Measurements from ENCODE around the gene ACVR1. TPM values are rescaled to one million over a fixed set of nuclear protein-coding genes. Genes with fewer than 3 reads are reported as not detected.

Gene ACVR1
- total RNA-seq, 2 experiments from 2014 or later = 18.7 to 19.4 TPM

GRCh38 chr2:157901325-157901724 is 25.2 kb upstream of the ACVR1 start:
- ATAC-seq (no peak), DNase-seq (peak; percentile 52)
- CTCF ChIA-PET = interaction anchor here (0.9 to 2.7 kb wide), 17 partner anchors 8 to 574 kb away, joined by 3 to 14 read pairs (median 4); partner anchors contain the start of gene ACVR1
- Mint-ChIP-seq H3K9me3 (ENCODE audit: low read depth) (no peaks in the 10 kb centered on the region), H3K4me1 (peaks cover 47% of the 10 kb centered on the region), H3K4me3 (no peak overlapping the region), H3K27ac (peak overlapping the region; percentile 100), H3K36me3 (peaks cover 1% of the 10 kb centered on the region), H3K27me3 (no peaks in the 10 kb centered on the region)

- CTCF ChIA-PET = interaction anchor here (0.9 to 2.7 kb wide), 15 partner anchors 9 to 573 kb away, joined by 3 to 14 read pairs (median 4); partner anchors contain the start of gene ACVR1
- ATAC-seq = no peak
- Mint-ChIP-seq H3K27ac (peak overlapping the region; percentile 100), H3K9me3 (ENCODE audit: low read depth) (no peaks in the 10 kb centered on the region), H3K27me3 (no peaks in the 10 kb centered on the region), H3K4me1 (peaks cover 52% of the 10 kb centered on the region), H3K36me3 (peaks cover 1% of the 10 kb centered on the region), H3K4me3 (no peak overlapping the region)
- DNase-seq = no peak
Measured at GRCh38 chr2:157900684-157901083, 24.6 kb upstream of the ACVR1 start.

- Mint-ChIP-seq H3K9me3 (ENCODE audit: low read depth) (no peaks in the 10 kb centered on the region), H3K27me3 (no peaks in the 10 kb centered on the region), H3K4me3 (peak overlapping the region; percentile 80), H3K36me3 (peaks cover 1% of the 10 kb centered on the region), H3K4me1 (peaks cover 57% of the 10 kb centered on the region), H3K27ac (peak overlapping the region; percentile 100)
- DNase-seq (no peak), ATAC-seq (no peak)
- CTCF ChIA-PET = interaction anchor here (1.0 to 2.7 kb wide), 4 partner anchors 21 to 408 kb away, joined by 3 to 14 read pairs (median 5); partner anchors contain the start of gene ACVR1
Measured at GRCh38 chr2:157900203-157900602, 24.1 kb upstream of the ACVR1 start.

- CTCF ChIA-PET = interaction anchor here (0.7 to 2.8 kb wide), 3 partner anchors 22 to 275 kb away, joined by 3 to 32 read pairs (median 4); partner anchors contain the start of genes ACVR1 and ACVR1C
- ATAC-seq (peak; percentile 56), DNase-seq (peak; percentile 58)
- H3K4me1 Mint-ChIP-seq = peaks cover 62% of the 10 kb centered on the region
- peak overlapping the region; percentile 100 for H3K27ac Mint-ChIP-seq
- peaks cover 1% of the 10 kb centered on the region for H3K36me3 Mint-ChIP-seq
- H3K9me3 Mint-ChIP-seq (ENCODE audit: low read depth) = no peaks in the 10 kb centered on the region
- H3K27me3 Mint-ChIP-seq = no peaks in the 10 kb centered on the region
- peak overlapping the region; percentile 80 for H3K4me3 Mint-ChIP-seq
Measured at GRCh38 chr2:157899125-157899839, 23.2 kb upstream of the ACVR1 start.

- peaks cover 65% of the 10 kb centered on the region for H3K4me1 Mint-ChIP-seq
- peak overlapping the region; percentile 80 for H3K4me3 Mint-ChIP-seq
- peak overlapping the region; percentile 100 for H3K27ac Mint-ChIP-seq
- peak; percentile 59 for ATAC-seq
- H3K27me3 Mint-ChIP-seq = no peaks in the 10 kb centered on the region
- H3K36me3 Mint-ChIP-seq = peaks cover 1% of the 10 kb centered on the region
- CTCF ChIA-PET = interaction anchor here (0.6 to 2.8 kb wide), 4 partner anchors 19 to 421 kb away, joined by 3 to 32 read pairs (median 4); partner anchors contain the start of genes ACVR1 and ACVR1C
- no peaks in the 10 kb centered on the region for H3K9me3 Mint-ChIP-seq (ENCODE audit: low read depth)
- peak; percentile 75 for DNase-seq
Measured at GRCh38 chr2:157898591-157898996, 22.5 kb upstream of the ACVR1 start.

DNA sequence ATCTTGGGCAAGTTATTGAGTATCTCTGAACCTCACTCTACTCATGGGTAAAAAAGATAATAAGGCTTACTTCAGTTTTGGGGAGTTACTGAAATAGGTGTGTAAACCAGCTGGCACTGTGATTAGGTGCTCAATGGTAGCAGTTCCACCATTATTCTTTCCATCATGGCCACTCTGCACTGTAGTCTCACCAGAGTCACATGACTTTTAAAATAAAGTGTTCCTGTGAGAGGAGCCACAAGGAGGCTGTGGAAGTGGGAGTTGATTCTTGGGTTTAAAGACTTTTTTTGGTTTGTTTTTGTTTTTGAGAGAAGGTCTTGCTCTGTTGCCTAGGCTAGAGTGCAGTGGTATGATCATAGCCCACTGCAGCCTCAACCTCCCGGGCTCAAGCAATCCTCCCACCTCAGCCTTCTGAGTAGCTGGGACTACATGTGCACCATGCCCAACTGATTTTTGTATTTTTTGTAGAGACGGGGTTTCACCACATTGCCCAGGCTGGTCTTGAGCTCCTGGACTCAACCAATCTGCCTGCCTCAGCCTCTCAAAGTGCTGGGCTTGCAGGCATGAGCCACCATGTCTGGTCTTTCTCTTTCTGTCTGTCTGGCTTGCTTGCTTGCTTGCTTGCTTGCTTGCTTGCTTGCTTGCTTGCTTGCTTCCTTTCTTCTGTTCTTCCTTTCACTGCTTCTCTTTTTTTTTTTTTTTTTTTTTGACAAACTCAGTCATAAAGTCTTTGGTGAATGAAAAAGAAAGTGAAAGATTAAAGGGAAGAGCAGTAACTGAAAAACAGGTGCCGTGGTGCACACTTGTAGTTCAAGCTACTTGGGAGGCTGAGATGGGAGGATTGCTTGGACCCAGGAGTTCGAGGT is 21.2 kb upstream of the ACVR1 start:
- peaks cover 1% of the 10 kb centered on the region for H3K36me3 Mint-ChIP-seq
- CTCF ChIA-PET = interaction anchor here (0.7 to 2.8 kb wide), 3 partner anchors 18 to 420 kb away, joined by 3 to 32 read pairs (median 3); partner anchors contain the start of gene ACVR1
- no peaks in the 10 kb centered on the region for H3K27me3 Mint-ChIP-seq
- peak; percentile 69 for DNase-seq
- peak overlapping the region; percentile 80 for H3K4me3 Mint-ChIP-seq
- H3K9me3 Mint-ChIP-seq (ENCODE audit: low read depth) = no peaks in the 10 kb centered on the region
- peak overlapping the region; percentile 100 for H3K27ac Mint-ChIP-seq
- peak; percentile 57 for ATAC-seq
- H3K4me1 Mint-ChIP-seq = peaks cover 70% of the 10 kb centered on the region

- H3K36me3 Mint-ChIP-seq = peaks cover 7% of the 10 kb centered on the region
- no peaks in the 10 kb centered on the region for H3K9me3 Mint-ChIP-seq (ENCODE audit: low read depth)
- H3K27ac Mint-ChIP-seq = peak overlapping the region; percentile 56
- H3K27me3 Mint-ChIP-seq = no peaks in the 10 kb centered on the region
- CTCF ChIA-PET = interaction anchor here (2.0 kb wide), 1 partner anchor 19 kb away, joined by 13 read pairs; the partner anchor contains the start of gene ACVR1
- peaks cover 76% of the 10 kb centered on the region for H3K4me1 Mint-ChIP-seq
- no peak overlapping the region for H3K4me3 Mint-ChIP-seq
- no peak for ATAC-seq
- no peak for DNase-seq
Measured at GRCh38 chr2:157895531-157895930, 19.4 kb upstream of the ACVR1 start.

GRCh38 chr2:157894694-157895435 is 18.7 kb upstream of the ACVR1 start:
- Mint-ChIP-seq H3K9me3 (ENCODE audit: low read depth) (no peaks in the 10 kb centered on the region), H3K27ac (peak overlapping the region; percentile 56), H3K27me3 (no peaks in the 10 kb centered on the region), H3K36me3 (peaks cover 7% of the 10 kb centered on the region), H3K4me3 (no peak overlapping the region), H3K4me1 (peaks cover 73% of the 10 kb centered on the region)
- no peak for ATAC-seq
- DNase-seq = no peak
- CTCF ChIA-PET = interaction anchor here (1.0 to 2.0 kb wide), 2 partner anchors 18 kb away, joined by 4 to 13 read pairs; partner anchors contain the start of gene ACVR1

DNA sequence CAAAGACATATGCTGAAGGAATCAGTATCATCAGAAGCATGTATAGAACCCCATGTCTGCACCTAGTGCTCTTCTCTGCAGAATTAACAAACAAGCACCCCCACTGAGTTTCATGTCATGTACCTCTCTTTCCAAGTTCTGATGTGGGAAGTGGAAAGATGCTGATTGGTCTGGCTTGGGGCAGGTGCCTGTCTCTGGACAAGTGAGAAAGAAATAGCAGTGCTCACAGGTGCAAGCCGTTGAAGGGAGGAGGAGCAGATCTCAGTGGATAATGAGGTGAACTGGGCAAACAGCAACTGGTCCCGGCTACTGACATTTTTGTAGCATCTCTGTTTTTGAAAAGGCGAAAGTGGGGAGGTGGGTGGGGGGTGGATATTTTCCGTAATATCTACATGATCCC is 17.5 kb upstream of the ACVR1 start:
- Mint-ChIP-seq H3K36me3 (peaks cover 10% of the 10 kb centered on the region), H3K27ac (no peak overlapping the region), H3K4me1 (peaks cover 62% of the 10 kb centered on the region), H3K4me3 (no peak overlapping the region), H3K9me3 (ENCODE audit: low read depth) (peaks cover 3% of the 10 kb centered on the region), H3K27me3 (no peaks in the 10 kb centered on the region)
- ATAC-seq (no peak), DNase-seq (no peak)
- CTCF ChIA-PET = interaction anchor here (1.0 kb wide), 1 partner anchor 16 kb away, joined by 4 read pairs; no protein-coding TSS in a partner anchor

DNA sequence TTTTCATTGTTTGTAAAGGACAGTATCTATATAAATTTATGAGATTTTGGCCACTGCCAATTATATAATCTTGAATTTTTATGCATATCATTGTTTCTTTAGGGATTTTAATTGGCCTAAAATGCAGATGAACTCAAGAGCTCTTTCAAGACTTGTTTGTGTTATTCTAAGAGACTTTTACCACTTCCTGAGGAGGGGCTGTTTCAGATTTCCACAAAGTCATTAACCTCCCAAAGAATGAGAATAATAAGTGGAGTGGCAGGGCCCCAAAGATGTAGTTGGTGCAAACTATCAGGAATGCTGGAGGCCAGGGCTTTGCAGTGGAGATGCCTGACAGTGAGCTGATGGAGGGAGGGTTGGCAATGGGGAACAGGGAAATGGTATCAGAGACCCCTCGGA is 15.5 kb upstream of the ACVR1 start:
- Mint-ChIP-seq H3K36me3 (peaks cover 16% of the 10 kb centered on the region), H3K9me3 (ENCODE audit: low read depth) (peaks cover 3% of the 10 kb centered on the region), H3K27me3 (no peaks in the 10 kb centered on the region), H3K4me3 (no peak overlapping the region), H3K4me1 (peaks cover 49% of the 10 kb centered on the region), H3K27ac (peak overlapping the region; percentile 68)
- ATAC-seq (no peak), DNase-seq (no peak)
- CTCF ChIA-PET = interaction anchor here (0.7 to 2.0 kb wide), 5 partner anchors 10 to 262 kb away, joined by 3 to 10 read pairs (median 4); partner anchors contain the start of genes ACVR1 and ACVR1C

DNA sequence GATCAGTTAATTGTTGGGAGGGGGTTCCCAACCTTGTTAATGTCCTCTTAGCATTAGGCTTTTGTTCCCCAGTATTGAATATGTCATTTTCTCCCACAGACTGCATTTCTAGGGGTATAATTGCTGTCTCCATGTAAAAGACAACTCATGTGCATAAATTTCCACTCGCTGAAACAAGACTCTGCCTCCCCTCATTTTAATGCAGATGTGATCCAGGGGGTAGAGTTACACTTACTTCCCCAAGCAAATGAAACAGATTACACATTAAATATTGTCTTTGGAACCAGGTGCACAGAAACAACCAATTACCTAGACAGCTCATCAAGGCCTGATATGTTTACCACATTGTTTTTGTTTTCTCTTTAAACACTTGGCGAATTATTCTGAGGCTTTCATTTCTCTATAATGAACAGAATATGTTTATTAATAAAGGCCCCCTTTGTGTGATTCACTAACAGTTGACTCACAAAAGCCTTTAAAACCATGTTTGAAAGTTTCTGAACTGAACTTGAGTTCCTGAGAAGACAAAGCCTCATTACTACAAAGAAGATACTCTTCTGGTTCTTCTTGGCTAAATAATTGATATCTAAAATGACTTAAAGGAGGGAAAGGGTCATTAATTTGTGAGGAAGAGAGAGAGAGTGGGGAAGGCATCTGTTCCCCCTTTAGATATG is 15.0 kb upstream of the ACVR1 start:
- H3K27ac Mint-ChIP-seq = peak overlapping the region; percentile 68
- ATAC-seq (no peak), DNase-seq (no peak)
- H3K36me3 Mint-ChIP-seq = peaks cover 16% of the 10 kb centered on the region
- peaks cover 3% of the 10 kb centered on the region for H3K9me3 Mint-ChIP-seq (ENCODE audit: low read depth)
- no peaks in the 10 kb centered on the region for H3K27me3 Mint-ChIP-seq
- peaks cover 43% of the 10 kb centered on the region for H3K4me1 Mint-ChIP-seq
- no peak overlapping the region for H3K4me3 Mint-ChIP-seq
- CTCF ChIA-PET = interaction anchor here (1.3 to 2.0 kb wide), 3 partner anchors 10 to 262 kb away, joined by 4 to 10 read pairs (median 7); partner anchors contain the start of genes ACVR1 and ACVR1C

DNA sequence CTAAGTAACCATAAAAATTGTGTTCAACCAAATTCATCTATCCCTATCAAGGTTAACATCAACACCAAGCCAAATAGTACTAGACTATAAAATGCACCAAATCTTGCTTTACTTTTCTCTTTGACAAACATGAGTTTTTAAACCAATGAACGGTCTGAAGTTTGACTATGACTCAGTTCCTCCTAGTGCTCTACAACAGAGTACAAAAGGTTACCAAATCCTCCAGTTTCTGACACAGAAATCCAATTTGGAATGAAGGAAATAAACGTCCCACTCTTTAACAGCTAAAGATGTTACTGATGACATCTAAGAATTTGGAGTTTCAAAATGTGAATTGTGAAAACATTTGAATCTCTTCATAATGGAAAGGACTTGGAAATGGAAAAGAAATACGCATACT is 11.8 kb upstream of the ACVR1 start:
- Mint-ChIP-seq H3K36me3 (peaks cover 17% of the 10 kb centered on the region), H3K4me1 (peaks cover 25% of the 10 kb centered on the region), H3K27ac (no peak overlapping the region), H3K27me3 (no peaks in the 10 kb centered on the region), H3K9me3 (ENCODE audit: low read depth) (peaks cover 3% of the 10 kb centered on the region), H3K4me3 (no peak overlapping the region)
- ATAC-seq (no peak), DNase-seq (no peak)
- CTCF ChIA-PET = interaction anchor here (4.4 kb wide), 1 partner anchor 12 kb away, joined by 17 read pairs; the partner anchor contains the start of gene ACVR1
